GM19438 (cell line): ENCODE measurements around the gene KSR2.

ENCODE experiments used
- ATAC-seq: cut with Tn5 transposase; IDR thresholded peaks from one replicate; pipeline ENCODE4 v1.9.1; 2021; ENCODE audit warnings: low read depth; ENCODE audit not compliant: unreplicated experiment

KSR2 gene

DNA sequence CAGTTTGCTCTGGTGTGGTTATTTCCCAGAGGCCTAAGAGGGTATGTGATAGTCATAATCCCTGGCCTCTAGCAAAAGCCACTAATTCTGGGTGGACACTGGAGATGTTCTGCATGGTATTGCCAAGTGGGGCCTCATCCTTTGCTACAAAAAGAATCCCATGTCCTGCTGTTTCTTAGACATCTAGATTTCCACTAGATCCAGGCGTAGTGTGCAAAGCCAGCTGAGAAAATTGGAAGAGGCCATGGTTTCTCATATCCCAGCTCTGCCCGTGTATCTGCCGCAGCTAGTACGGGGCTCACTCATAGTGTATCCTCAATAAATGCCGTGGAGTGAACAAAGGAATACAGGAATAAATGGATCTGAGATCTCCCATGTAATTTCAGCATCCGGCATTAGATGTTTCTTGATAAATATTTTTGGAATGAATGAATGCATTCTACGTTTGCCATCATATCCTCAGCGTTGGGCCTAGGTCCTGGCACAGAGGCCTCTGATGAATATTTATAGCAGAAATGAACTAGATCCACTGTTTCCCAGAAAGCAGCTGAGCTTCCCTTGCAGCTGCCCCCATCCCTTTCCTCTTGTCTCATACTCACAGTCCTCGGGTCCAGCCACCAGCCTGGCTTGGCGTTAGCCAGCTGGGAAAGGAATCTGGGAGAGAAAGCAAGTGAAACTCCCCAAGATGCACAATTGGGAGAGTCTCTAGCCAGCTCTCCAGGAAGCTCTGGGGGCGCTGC lies 531.1 kb downstream of the KSR2 start:
- no peak for ATAC-seq

DNA sequence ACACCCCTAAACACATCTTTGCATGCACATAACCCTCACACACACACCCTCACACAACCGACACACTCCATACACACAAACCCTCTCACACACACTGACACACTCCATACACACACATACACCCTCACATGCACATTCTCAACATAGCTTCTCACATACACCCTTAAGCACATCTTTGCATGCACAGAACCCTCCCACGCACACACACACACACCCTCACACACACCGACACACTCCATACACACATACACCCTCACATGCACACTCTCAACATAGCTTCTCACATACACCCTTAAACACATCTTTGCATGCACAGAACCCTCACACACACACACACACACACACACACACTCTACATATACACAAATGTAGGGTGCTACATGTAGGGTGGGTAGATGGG lies 534.9 kb downstream of the KSR2 start:
- ATAC-seq, result no peak

DNA sequence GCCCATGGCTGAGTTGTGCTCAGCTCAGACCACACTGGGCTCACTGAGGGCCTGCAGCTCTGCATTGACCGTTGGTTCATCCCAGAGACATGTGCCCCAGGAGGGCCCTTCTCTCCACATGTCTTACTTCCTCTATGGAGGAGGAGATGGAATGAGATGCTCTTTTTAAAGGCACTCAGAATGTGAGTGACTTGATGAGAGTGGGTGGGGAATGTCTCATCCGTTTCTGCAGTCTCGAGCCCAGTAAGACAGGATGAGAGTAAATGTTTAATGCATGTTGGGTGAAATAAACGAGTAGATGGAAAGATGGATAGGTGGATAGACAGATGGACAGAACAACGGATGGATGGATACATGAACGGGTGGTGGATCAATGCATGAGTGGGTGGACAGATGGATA lies 538.5 kb downstream of the KSR2 start:
- ATAC-seq, result no peak

DNA sequence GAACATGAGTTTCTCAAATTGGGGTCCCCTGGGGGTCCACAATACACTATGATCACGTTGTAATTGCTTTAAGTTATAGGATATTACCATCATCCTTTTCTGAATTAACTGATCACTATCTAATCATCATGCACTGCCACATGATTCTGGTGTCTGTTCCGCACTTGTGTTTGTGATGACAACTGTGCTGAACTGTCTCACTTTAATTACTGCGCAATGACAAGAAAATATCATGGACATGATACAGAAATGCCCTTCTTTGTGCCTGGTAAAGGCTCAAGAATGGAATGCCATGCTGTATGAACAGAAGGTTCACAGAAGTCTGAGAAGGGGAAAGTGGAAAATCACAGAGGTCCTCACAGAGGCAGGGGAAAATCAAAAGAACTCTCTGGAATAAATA lies 541.6 kb downstream of the KSR2 start:
- no peak for ATAC-seq

DNA sequence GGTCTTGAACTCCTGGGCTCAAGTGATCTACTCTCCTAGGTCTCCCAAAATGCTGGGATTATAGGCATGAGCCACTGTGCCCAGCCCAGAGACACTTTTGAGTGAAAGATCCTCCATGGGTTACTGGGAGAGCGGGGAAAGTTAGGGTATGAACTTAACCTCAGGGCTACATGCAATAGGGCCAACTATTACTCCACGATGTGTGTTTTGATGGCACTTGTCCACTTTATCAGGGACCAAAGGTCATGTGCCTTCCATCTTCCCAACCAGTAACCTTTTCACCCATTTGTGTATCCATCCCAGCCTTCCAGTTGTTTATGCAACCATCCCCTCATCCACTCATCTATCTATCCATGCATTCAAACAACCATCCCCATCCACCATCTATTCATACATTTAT lies 546.8 kb downstream of the KSR2 start:
- no peak for ATAC-seq

DNA sequence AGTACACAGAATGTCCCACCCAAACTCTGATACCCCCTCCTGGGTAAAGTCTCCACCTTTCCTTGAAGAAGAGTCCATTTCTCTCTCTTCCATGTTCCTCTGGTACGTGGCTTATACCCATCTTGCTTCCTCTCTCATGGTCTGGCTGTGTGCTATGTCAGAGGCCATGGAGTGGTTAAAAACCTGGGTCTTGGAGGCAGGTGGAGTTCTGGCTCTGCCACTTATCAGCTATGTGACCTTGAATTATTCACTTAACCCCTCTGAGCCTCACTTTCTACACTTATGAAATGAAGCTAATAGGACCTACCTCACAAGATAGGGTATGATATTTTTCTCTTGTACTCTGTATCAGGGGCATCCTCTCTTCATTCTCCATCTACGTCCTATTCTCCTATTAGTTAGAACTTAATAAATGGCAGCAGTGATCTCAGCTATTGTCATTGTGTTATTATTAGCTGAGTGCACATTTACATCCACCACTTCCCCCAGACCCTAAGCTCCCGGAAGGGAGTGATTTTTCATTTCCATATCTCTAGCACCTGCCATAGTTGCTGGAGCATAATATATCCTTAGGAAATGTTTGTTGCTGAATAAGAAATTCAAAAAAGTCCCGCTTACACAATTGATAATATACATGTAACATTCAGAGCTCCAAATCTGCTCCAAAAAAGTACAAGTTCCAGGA lies 547.6 kb downstream of the KSR2 start:
- ATAC-seq, result no peak

DNA sequence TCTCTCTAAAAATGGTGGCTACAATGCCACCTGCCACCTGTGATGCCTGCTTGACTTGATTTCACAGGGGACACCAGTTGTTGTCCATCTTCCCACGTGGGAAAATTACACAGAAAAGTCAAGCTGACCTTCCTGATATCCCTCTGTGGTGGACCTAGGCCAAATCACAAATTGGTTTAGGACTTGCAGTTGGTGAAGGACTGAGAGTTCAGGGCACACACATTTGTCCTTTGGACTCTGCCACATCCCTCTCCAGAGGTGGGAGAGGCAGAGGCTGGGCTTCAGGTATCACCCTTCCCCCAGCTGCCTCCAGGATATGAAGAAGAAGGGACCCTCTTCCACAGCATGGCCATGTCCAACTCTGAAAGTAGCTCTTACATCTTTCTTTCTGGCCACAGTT lies 551.8 kb downstream of the KSR2 start:
- no peak for ATAC-seq

DNA sequence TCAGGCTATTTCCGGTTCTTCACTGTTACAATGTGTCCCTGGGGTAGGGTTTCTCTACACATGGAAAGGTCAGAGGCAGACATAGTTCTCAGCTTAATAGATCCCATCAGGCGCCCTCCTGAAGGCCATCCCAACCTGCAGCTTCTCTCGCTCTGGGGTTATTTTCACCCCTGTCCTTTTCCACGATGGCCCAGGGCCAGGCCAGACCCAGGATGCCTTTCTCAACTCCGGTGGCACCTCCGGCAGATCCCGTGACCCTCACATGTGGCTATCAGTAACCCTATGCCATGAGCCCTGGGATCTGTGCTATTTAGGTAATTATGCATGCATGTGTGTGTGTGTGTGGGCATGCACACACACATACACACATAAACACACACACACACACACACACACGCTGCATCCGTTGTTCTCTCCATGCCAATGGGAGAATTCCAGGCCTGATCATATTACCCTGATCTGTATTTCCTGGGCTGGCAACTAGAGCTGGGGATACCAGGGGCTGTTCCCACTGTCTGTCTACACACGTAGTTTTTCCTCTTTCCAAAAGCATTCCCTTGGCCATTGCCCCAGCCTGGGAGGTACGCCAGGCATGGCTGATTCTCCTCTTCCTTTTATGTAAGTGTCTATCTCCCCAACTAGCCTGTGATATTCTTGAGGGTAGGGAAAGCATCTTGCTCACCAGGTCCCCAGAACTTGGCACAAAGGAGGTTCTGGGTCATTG lies 556.2 kb downstream of the KSR2 start:
- ATAC-seq, result no peak

DNA sequence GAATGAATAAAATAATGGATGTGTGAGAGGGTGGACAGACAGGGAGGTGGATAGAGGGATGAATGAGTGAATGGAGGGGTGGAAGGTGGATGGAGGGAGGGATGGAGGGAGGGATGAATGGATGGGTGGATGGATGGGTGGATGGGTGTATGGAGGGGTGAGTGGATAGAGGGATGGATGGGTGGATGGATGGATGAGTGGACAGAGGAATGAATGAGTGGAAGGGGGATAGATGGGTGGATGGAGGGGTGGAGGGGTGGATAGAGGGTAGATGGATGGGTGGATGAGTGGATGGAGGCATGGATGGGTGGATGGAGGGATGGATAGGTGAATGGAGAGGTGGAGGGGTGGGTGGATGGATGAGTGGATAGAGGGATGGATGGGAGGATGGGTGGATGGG lies 559.5 kb downstream of the KSR2 start:
- no peak for ATAC-seq

DNA sequence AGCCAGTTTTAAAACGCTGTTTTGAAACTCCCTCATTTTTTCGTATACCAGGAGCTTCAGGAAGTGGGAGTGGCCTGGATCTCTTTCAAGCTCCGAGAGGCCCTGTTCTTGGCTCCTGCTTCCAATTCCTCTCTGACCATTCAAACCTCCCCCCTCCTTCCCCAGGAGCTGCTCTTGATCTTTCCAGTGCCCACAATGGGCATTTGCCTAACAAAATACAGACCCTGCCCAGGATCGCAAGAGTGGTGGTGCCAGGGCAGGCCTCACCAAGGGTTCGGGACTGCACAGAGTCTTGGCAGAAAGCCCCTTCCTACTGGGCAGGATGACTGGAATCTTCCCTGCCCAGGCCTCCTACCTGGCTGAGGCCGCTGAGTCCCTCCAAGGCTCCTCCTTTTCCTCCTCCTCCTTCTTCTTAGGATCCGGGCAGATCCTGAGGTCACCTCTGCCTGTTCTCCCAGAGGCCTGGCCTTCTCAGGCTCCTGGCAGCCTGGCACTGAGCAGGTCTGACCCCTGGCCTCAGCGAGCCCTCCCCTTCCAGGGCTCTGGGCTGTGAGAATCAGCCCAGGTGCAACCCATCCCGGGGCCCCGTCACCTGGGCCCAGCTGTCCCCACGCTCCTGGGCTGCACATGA lies 560.5 kb downstream of the KSR2 start:
- no peak for ATAC-seq

DNA sequence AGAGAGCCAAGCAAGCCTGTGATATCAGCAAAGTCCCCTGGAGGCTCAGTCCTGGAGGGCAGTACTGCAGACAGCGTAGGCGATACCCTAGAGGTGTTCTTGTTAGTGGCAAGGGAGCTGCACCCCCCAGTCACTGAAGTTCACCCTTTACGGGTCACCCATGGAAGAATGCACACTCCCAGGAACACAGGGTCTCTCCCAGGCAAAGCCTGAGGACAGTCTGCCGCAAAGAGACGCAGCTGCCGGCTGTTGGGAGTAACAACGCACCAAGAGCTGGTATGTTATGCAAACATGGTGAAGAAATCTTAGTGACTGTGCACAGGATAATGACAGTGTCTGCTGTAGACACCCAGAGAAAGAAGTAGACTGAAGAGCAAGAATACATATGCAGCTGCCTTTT lies 563.9 kb downstream of the KSR2 start:
- ATAC-seq, result no peak

DNA sequence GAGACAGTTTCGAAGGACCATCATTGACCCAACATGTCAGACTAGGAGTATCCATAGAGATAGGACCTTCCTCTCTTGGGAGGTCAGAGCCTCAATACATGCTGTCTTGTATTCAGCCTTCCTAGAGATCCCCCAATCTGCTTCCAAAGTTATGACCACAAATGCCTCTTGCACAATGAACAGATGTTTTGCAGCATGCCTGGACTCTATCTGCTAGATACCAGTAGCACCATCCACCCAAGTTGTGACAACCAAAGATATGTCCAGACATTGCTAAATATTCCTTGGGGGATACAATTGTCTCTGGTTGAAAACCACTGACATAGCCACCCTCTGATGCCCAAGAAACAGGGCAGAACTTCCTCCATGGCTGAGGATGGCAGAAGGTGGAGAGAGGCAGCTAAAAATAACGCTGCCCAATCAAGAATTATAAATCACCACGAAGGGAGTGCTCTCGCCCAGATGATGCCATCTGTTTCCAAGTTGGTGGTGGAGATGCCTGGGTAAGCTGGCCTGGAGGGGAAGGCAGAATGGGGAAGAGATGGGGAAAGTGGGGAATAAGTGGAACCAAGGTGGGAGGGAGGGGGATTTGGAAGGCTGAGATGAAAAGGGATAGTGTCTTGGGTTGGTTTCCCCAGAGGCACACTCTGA lies 564.5 kb downstream of the KSR2 start:
- no peak for ATAC-seq

DNA sequence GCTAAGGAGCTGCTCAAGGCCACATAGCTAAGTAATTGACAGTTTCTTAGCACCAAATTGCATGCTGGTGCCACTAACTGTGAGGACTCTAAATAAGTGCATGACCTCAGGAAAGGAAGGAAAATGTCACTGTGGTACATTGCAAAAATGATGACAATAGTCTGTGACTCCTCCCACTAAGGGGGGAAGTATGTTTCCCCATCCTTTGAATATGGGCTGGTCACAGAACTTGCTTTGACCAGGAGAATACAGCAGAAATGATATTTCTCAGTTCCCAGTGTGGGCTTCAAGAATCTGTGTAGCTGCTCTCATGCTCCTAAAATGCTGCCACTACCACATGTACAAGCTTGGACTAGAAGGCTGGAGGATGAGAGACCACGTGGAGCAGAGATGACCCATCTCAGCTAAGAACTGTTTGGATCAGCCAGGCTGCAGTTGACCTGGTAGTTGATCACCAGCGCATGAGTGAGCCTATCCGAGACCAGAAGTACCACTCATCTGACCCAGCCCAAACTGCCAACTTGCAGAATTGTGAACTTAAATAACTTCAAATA lies 565.1 kb downstream of the KSR2 start:
- no peak for ATAC-seq
